Vagina (tissue), 2 donors: Measurements from ENCODE around the gene PTPRN2.
"Not testable (repeated sequence)": the region's sequence is repeated elsewhere in the genome, so short reads cannot be mapped to it uniquely, and the experiment has no call there.

Source experiments
- CTCF ChIP-seq, 3 experiments: fragments of 450-650 bp in 2 of 3; fragments of 200-600 bp in 1 of 3; sonication (generic) in 1 of 3; IDR thresholded peaks; one replicate each; pipeline ENCODE4 v1.5.1; 2017 to 2019; ENCODE audit warnings: antibody characterized with exemption in 3 of 3, mild to moderate bottlenecking in 2 of 3, moderate library complexity in 2 of 3
- POLR2A ChIP-seq, 2 donors: fragments of 450-650 bp; IDR thresholded peaks; one replicate each; pipeline ENCODE4 v1.6.1; 2017; ENCODE audit warnings: antibody characterized with exemption in 2 of 2, mild to moderate bottlenecking in 2 of 2, moderate library complexity in 2 of 2
- POLR2AphosphoS5 ChIP-seq, 2 donors: sonication (generic); formaldehyde crosslinking; IDR thresholded peaks; one replicate each; pipeline ENCODE4 v1.9.0; 2017; ENCODE audit warnings: antibody characterized with exemption in 2 of 2, mild to moderate bottlenecking in 2 of 2, low read depth in 1 of 2; ENCODE audit not compliant: insufficient read depth in 1 of 2

- not testable (repeated sequence) for TF ChIP-seq CTCF (IDR thresholded peaks at IDR 0.05); POLR2A (IDR thresholded peaks at IDR 0.05); POLR2AphosphoS5 (IDR thresholded peaks at IDR 0.05; ENCODE audit: insufficient read depth in 1 of 2, low read depth in 1 of 2)
These were observed 1097.8 kb downstream of the PTPRN2 start for GRCh38 chr7:157489870-157490269.
